Measurements from ENCODE around the gene CEACAM16. TPM values are rescaled to one million over a fixed set of nuclear protein-coding genes. Genes with fewer than 3 reads are reported as not detected.
A peak's percentile ranks its signal among the peaks of the same experiment; 100 is the strongest.

CEACAM16 gene
- total and polyA plus RNA-seq, 9 of the 15 experiments (the other 6 are each of a cell fraction or from before 2014, with no cell fraction given), result not detected

- peak; percentile 60; the same call in 1 of the 2 replicates for TF ChIP-seq NFE2 (IDR thresholded peaks at IDR 0.05; ENCODE audit: low read depth)
- peak; percentile 18; the same call in 1 of the 2 replicates for TF ChIP-seq REST (IDR thresholded peaks at IDR 0.05; ENCODE audit: borderline replicate concordance)
- TF ChIP-seq REST (CRISPR knock-in tag; IDR thresholded peaks at IDR 0.05; ENCODE audit: low read depth), result no peak
- TF ChIP-seq FOXA3 (CRISPR knock-in tag; conservative IDR thresholded peaks at IDR 0.05 in 1 of 2, IDR thresholded peaks at IDR 0.05 in 1 of 2), result peak in 1 of 2 experiments; percentile 56; a peak in 1 of 4 replicates
- peak; percentile 94 for TF ChIP-seq NCOA1 (IDR thresholded peaks at IDR 0.05; ENCODE audit: low read depth)
- TF ChIP-seq ZNF778 (CRISPR knock-in tag; IDR thresholded peaks at IDR 0.05), result no peak
- TF ChIP-seq ZBTB43 (CRISPR knock-in tag; IDR thresholded peaks at IDR 0.05), result no peak
- TF ChIP-seq ZNF583 (CRISPR knock-in tag; IDR thresholded peaks at IDR 0.05), result no peak
- TF ChIP-seq ZNF696 (CRISPR knock-in tag; conservative IDR thresholded peaks at IDR 0.05), result no peak
- TF ChIP-seq MAZ (CRISPR knock-in tag; conservative IDR thresholded peaks at IDR 0.05 in 1 of 2, IDR thresholded peaks at IDR 0.05 in 1 of 2), result peak; percentile 96 to 99
- no peak for TF ChIP-seq EZH2 (IDR thresholded peaks at IDR 0.05; ENCODE audit: borderline replicate concordance, low read depth, low read length)
- no peak for TF ChIP-seq NR4A1 (CRISPR knock-in tag; IDR thresholded peaks at IDR 0.05)
- TF ChIP-seq NR4A1 (tag; IDR thresholded peaks at IDR 0.05), result 0 out of 2 replicates have a peak, but pooled peaks have one; percentile 57
- no peak for TF ChIP-seq ZNF699 (CRISPR knock-in tag; IDR thresholded peaks at IDR 0.05; ENCODE audit: insufficient replicate concordance)
- TF ChIP-seq FOXK2 (conservative IDR thresholded peaks at IDR 0.05 in 1 of 2, IDR thresholded peaks at IDR 0.05 in 1 of 2; ENCODE audit: low read depth in 2 of 2), result peak; percentile 62 to 67; a peak in 2 of 4 replicates
- no peak for TF ChIP-seq ZNF507 (tag; conservative IDR thresholded peaks at IDR 0.05)
- TF ChIP-seq VEZF1 (CRISPR knock-in tag; IDR thresholded peaks at IDR 0.05), result peak; percentile 99
Observed at GRCh38 chr19:44752816-44753625, 54.1 kb downstream of the CEACAM16 start (continued).
